ENCODE results near the gene ARF1. TPM values are rescaled to one million over a fixed set of nuclear protein-coding genes. Genes with fewer than 3 reads are reported as not detected.

Gene ARF1
- total and polyA plus RNA-seq, 2 of the 8 experiments (the other 6 are each of a cell fraction or from before 2014, with no cell fraction given): 265 to 471 TPM

GRCh38 chr1:228139931-228140723 lies 57.6 kb downstream of the ARF1 start, which contains the start of gene GUK1 (continued):
- TF ChIP-seq TAF1 (IDR thresholded peaks at IDR 0.05; ENCODE audit: low read depth, low read length): peak; percentile 88
- peak in 1 of 2 experiments; percentile 83; a peak in 1 of 4 replicates for TF ChIP-seq SIN3A (conservative IDR thresholded peaks at IDR 0.05 in 1 of 2, IDR thresholded peaks at IDR 0.05 in 1 of 2; ENCODE audit: low read depth in 1 of 2, low read length in 2 of 2)
- peak; percentile 87 for TF ChIP-seq SP4 (IDR thresholded peaks at IDR 0.05; ENCODE audit: low read length)
- TF ChIP-seq RBBP5 (IDR thresholded peaks at IDR 0.05; ENCODE audit: borderline replicate concordance, low read depth, low read length): peak; percentile 60; the same call in 1 of the 2 replicates
- peak; percentile 89 for TF ChIP-seq CTBP2 (IDR thresholded peaks at IDR 0.05; ENCODE audit: borderline replicate concordance, insufficient read depth, insufficient read length, low read length)
- peak; percentile 21; the same call in 1 of the 2 replicates for TF ChIP-seq JUN (IDR thresholded peaks at IDR 0.05; ENCODE audit: low read depth, low read length)
- TF ChIP-seq RXRA (IDR thresholded peaks at IDR 0.05; ENCODE audit: insufficient read depth, low read depth, low read length): 0 out of 2 replicates have a peak, but pooled peaks have one; percentile 20
- TF ChIP-seq CHD1 (IDR thresholded peaks at IDR 0.05; ENCODE audit: low read depth, low read length): no peak
- peak in 1 of 3 experiments; percentile 17; a peak in 2 of 4 replicates for TF ChIP-seq CTCF (IDR thresholded peaks at IDR 0.05; ENCODE audit: control extremely low read depth in 1 of 3, insufficient read depth in 1 of 3, low read depth in 1 of 3, low read length in 3 of 3)
- TF ChIP-seq SP1 (IDR thresholded peaks at IDR 0.05; ENCODE audit: low read depth, low read length): peak; percentile 39; the same call in 1 of the 2 replicates
- peak; percentile 43; the same call in 1 of the 2 replicates for TF ChIP-seq ATF3 (IDR thresholded peaks at IDR 0.05; ENCODE audit: insufficient read depth, low read depth, low read length)
- peak; percentile 91 for TF ChIP-seq BACH1 (IDR thresholded peaks at IDR 0.05; ENCODE audit: low read length)
- peak; percentile 73 for TF ChIP-seq POLR2AphosphoS5 (IDR thresholded peaks at IDR 0.05; ENCODE audit: low read depth, low read length)
- TF ChIP-seq ASH2L (IDR thresholded peaks at IDR 0.05; ENCODE audit: low read length): peak; percentile 46
